Measurements from ENCODE around the gene RGS6.

The RGS6 gene

DNA sequence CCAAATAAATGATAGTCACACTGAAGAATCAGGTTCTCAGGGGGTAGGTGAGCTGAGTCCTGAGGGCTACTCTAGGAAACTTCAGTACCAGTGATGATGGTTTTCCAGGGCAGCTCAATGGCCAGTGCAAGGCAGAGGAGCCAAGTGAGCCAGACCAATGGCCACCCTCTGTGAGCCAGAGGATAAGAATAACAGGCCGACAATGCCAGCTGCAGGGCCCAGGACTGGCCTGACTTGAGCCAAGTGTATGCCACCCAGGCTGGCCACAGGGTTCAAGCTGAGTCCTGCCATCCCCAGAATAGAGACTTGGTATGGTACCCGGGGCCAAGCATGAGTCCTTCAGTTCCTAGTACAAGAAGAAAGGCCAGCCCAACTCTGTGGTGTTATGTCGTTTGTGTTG lies 606.2 kb downstream of the RGS6 start:
- TF ChIP-seq, protein P1, sequence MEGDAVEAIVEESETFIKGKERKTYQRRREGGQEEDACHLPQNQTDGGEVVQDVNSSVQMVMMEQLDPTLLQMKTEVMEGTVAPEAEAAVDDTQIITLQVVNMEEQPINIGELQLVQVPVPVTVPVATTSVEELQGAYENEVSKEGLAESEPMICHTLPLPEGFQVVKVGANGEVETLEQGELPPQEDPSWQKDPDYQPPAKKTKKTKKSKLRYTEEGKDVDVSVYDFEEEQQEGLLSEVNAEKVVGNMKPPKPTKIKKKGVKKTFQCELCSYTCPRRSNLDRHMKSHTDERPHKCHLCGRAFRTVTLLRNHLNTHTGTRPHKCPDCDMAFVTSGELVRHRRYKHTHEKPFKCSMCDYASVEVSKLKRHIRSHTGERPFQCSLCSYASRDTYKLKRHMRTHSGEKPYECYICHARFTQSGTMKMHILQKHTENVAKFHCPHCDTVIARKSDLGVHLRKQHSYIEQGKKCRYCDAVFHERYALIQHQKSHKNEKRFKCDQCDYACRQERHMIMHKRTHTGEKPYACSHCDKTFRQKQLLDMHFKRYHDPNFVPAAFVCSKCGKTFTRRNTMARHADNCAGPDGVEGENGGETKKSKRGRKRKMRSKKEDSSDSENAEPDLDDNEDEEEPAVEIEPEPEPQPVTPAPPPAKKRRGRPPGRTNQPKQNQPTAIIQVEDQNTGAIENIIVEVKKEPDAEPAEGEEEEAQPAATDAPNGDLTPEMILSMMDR (IDR thresholded peaks at IDR 0.05; ENCODE audit: low read depth, low read length) = no peak
- H3K4me3 ChIP-seq (ENCODE audit: low read depth, low read length) = no peak overlapping the region

DNA sequence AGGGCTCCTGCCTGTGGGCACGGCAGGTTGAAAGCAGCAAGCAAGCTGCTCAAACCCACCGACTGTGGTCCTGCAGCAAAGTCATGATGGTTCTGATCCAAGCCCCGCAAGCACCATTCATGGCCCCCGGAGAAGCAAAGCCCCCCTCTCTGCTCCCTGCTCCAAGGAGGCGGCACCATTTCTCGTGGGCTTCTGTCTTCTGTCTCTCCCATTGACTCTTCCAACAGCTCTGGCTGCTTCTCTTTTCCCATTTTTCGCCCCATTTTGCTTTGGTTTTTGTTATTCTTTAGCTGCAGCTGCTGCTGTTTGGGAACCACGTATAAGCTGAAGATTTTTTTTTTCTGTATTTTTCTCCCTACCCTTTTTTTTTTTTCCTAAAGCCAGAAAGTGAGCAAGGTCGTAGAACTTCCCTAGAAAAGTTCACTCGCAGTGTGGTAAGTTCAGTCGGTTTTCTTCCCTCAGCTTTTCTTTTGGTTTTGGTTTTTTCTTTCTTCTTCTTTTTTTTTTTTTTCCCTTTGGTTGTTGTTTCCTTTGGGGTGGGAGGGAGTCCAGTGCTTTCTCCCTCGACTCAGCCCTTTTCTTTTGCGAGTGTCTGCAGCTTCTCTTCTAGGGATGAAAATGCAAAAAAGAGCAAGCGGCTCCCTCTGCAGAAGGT lies 607.6 kb downstream of the RGS6 start:
- TF ChIP-seq, protein P1 (IDR thresholded peaks at IDR 0.05; ENCODE audit: low read depth, low read length) = no peak
- no peak overlapping the region for H3K4me3 ChIP-seq (ENCODE audit: low read depth, low read length)

DNA sequence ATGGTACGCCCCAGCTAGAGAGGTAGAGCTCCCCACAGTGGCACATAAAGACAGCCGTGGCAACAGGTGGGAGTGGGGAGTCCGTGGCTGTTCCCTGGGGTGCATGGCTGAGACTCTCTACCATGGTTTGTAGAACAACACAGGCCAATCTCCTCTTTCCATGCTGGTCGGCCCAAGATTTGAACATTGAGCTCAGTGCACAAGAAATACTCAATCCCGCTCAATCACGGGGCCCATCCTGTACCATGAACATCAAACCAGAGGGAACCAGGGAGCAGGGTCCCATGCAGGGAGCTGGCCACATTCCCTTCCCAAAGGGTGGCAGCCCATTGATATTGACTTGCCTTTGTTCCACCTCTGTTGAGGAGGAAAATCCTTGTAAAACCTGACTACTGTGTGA lies 608.6 kb downstream of the RGS6 start:
- TF ChIP-seq, protein P1 (IDR thresholded peaks at IDR 0.05; ENCODE audit: low read depth, low read length) = no peak
- no peak overlapping the region for H3K4me3 ChIP-seq (ENCODE audit: low read depth, low read length)

DNA sequence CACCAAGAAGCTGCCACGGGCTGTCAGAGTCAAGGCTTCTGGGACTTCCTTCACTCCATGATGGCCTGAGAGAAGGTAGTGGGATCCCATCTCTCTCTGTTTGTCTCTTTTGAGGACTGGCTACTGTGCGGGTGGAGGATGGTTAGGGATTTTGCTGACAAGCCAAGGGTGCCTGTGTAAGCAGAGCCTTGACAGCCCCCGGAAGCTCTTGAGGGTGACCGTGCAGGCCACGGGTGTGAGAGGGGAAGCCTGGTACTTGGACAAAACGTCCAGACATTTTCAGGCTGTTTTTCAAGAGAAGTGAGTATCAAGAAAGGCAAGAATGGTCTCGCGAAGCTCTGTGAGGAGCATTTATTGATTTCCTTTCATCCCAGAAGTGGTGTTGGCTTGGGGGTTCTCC lies 609.3 kb downstream of the RGS6 start:
- TF ChIP-seq, protein P1 (IDR thresholded peaks at IDR 0.05; ENCODE audit: low read depth, low read length) = no peak
- H3K4me3 ChIP-seq (ENCODE audit: low read depth, low read length) = no peak overlapping the region

DNA sequence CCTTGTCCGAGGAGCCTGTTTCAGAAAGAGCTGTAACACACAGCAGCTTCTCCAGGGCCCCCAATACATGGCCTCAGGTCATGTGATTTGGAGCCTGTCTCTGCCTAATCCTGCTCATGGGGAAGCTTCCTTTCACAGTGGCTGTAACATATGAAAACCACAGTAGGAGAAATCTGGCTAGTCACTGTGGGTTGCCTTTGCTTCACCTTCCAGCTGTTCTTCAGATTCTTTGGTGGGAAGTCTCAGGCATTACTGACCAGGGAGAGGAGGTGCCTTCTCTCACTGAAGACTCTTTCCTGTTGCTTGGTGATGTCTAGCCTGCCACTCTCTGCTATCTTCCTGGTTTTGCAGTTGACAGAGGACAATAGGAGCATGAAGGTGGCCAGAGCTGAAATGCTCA lies 611.1 kb downstream of the RGS6 start:
- TF ChIP-seq, protein P1 (IDR thresholded peaks at IDR 0.05; ENCODE audit: low read depth, low read length) = no peak

DNA sequence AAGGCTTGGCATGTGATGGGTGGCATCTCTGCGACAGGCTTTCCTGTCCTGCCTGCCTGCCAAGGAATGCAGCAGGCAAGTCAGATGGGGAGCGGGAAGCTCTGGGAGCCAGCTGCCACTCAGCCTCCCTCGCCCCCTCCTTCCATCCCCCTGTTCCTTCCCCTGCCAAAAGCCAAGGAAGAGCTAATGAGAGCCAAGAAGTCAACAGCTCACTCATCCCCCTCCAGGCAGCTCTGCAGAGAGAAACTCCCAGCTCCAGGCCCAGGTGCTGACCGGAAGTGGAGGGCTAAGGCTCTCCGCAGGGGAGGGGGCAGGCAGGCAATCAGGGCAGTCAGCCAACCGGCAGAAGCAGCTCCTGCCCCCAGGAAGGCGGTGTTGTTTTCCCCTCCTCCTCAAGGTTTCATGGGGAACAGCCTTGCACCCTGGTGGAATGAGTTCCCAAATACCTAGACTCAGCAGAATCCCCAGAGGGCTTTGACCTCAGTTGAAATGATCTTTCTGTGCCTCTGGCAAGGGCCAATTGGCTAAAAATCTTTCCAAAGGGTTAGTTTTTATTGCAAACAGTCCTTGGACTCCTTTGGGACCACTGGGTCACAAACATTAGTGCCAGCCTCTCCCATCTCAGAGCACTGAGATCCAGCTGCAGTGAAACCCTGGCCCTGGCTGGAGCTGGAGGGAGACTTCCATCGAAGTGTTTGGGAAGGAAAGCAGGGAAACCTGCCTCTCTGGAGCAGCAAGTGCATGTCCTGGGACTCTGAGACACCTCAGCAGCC lies 612.6 kb downstream of the RGS6 start:
- TF ChIP-seq, protein P1 (IDR thresholded peaks at IDR 0.05; ENCODE audit: low read depth, low read length) = no peak
- no peak overlapping the region for H3K4me3 ChIP-seq (ENCODE audit: low read depth, low read length)

More for the DNA sequence above, 611.1 kb downstream of the RGS6 start:
- no peak overlapping the region for H3K4me3 ChIP-seq (ENCODE audit: low read depth, low read length)

All from WI38 (cell line).